ENCODE data around the gene BTK. TPM values are rescaled to one million over a fixed set of nuclear protein-coding genes. Genes with fewer than 3 reads are reported as not detected.

Gene BTK
- total and polyA plus RNA-seq, 9 of the 15 experiments (the other 6 are each of a cell fraction or from before 2014, with no cell fraction given), result 14.9 to 93.4 (median 65.2) TPM

DNA sequence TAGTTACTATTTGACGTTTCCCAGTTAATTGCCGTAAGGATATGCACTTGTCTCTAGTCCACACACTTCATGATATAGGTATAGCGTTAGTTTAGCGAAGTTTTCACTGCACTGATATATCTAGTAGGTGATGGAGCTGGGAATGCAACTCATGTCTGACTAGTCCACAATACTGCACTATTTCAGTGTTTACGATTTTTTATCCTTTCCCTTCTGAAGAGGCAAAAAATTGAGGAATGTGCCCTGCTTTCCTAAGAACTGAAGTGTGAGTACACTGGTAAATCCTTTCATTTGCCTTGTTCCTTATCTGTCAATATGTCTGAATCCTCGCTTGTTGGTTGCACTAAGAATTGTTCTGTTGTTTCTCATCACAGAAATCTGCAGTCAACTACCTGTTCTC is 5.8 kb upstream of the BTK start:
- Histone ChIP-seq H3K9me3 (replicated peaks; ENCODE audit: control insufficient read depth, insufficient read depth, low read depth, low read length) (no peaks in the 10 kb centered on the region), H3K4me3 (peak overlapping the region; percentile 91), H3K36me3 (ENCODE audit: control insufficient read depth, insufficient read depth, low read length) (peaks cover 54% of the 10 kb centered on the region), H3K4me1 (replicated peaks in 1 of 2; ENCODE audit: control insufficient read depth in 2 of 2, insufficient read depth in 2 of 2, low read length in 2 of 2) (peaks cover 0 to 20% of the 10 kb centered on the region in 2 experiments), H3K9me1 (ENCODE audit: control insufficient read depth, insufficient read depth, low read length) (no peaks in the 10 kb centered on the region), H3K9ac (ENCODE audit: insufficient read depth in 1 of 2, low read depth in 2 of 2, low read length in 2 of 2) (peak overlapping the region; percentile 94 to 99), H4K20me1 (replicated peaks; ENCODE audit: control insufficient read depth, insufficient read depth, low read length) (peaks cover 5% of the 10 kb centered on the region; the same call in 1 of the 2 replicates), H3K27me3 (ENCODE audit: control insufficient read depth in 2 of 2, insufficient read depth in 2 of 2, low read length in 2 of 2) (no peaks in the 10 kb centered on the region), H3K27ac (ENCODE audit: extremely low read depth, low read depth, low read length) (peak overlapping the region; percentile 95), H3K79me2 (ENCODE audit: control insufficient read depth, insufficient read depth, low read length) (peaks cover 61% of the 10 kb centered on the region), H2AFZ (ENCODE audit: low read depth, low read length) (no peak overlapping the region), H3K4me2 (ENCODE audit: insufficient read depth, low read length) (peak overlapping the region; percentile 98)
- no TSS peak for BruUV-seq (replicated peaks)
- CTCF ChIA-PET (ENCODE audit: low intra/inter-chr PET ratio), result no interaction called here
- POLR2A ChIA-PET, result interaction anchor here (1.1 to 3.0 kb wide), 4 partner anchors 11 to 25 kb away, joined by 3 to 24 read pairs (median 10); partner anchors contain the start of genes GLA and HNRNPH2
- no peak for FAIRE-seq
- whole genome bisulfite sequencing (ENCODE audit: insufficient coverage, low coverage, missing lambda C conversion rate), result 0% methylated on average over 6 of the region's 6 CpGs
- intact Hi-C loops (cut with micrococcal nuclease) (loop anchor here (2.0 kb wide), 2 partner anchors 17 to 43 kb away; partner anchors contain the start of genes HNRNPH2 and TIMM8A), in situ Hi-C loops (cut with MboI) (no loop called here)
- no peak for DNase-seq (ENCODE audit: extremely low read depth in 1 of 4, low spot score in 3 of 4)
- no peak for ATAC-seq
- no peak for TF ChIP-seq ZKSCAN8 (CRISPR knock-in tag; IDR thresholded peaks at IDR 0.05)
- TF ChIP-seq CCAR2 (IDR thresholded peaks at IDR 0.05; ENCODE audit: low read depth, low read length), result no peak
- TF ChIP-seq, protein P1, sequence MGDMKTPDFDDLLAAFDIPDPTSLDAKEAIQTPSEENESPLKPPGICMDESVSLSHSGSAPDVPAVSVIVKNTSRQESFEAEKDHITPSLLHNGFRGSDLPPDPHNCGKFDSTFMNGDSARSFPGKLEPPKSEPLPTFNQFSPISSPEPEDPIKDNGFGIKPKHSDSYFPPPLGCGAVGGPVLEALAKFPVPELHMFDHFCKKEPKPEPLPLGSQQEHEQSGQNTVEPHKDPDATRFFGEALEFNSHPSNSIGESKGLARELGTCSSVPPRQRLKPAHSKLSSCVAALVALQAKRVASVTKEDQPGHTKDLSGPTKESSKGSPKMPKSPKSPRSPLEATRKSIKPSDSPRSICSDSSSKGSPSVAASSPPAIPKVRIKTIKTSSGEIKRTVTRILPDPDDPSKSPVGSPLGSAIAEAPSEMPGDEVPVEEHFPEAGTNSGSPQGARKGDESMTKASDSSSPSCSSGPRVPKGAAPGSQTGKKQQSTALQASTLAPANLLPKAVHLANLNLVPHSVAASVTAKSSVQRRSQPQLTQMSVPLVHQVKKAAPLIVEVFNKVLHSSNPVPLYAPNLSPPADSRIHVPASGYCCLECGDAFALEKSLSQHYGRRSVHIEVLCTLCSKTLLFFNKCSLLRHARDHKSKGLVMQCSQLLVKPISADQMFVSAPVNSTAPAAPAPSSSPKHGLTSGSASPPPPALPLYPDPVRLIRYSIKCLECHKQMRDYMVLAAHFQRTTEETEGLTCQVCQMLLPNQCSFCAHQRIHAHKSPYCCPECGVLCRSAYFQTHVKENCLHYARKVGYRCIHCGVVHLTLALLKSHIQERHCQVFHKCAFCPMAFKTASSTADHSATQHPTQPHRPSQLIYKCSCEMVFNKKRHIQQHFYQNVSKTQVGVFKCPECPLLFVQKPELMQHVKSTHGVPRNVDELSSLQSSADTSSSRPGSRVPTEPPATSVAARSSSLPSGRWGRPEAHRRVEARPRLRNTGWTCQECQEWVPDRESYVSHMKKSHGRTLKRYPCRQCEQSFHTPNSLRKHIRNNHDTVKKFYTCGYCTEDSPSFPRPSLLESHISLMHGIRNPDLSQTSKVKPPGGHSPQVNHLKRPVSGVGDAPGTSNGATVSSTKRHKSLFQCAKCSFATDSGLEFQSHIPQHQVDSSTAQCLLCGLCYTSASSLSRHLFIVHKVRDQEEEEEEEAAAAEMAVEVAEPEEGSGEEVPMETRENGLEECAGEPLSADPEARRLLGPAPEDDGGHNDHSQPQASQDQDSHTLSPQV (IDR thresholded peaks at IDR 0.05), result 0 out of 2 replicates have a peak, but pooled peaks have one; percentile 8
- no peak for TF ChIP-seq NFYB (IDR thresholded peaks at IDR 0.05; ENCODE audit: extremely low read depth, insufficient read length)
- no peak for TF ChIP-seq NONO (IDR thresholded peaks at IDR 0.05; ENCODE audit: low read depth in 2 of 2, low read length in 1 of 2)
